ENCODE measurements around the gene PACS1.

PACS1 gene

DNA sequence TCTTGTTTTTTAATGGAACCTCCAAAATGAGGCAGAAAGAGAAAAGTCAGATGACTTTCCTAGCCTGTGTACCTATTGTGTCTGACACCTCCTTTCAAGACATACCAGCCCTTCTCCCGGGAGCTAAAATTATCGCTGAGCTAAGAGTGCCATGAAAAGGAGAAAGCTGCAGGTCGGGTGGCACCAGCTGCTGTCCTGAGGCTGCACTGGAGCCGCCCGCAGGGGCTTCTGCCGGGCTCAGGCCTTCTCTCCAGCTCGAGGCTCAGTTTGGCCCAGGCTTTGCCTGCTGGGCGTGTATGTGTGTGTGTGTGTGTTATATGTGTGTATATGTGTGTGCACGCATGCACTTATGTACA lies 170.7 kb downstream of the PACS1 start:
- TF ChIP-seq CTCF (conservative IDR thresholded peaks at IDR 0.05; ENCODE audit: low read depth), result no peak
- ChIA-PET CTCF (no interaction called here), POLR2A (ENCODE audit: low non-redundant PET) (no interaction called here)
- H3K27ac ChIP-seq, result 0 out of 2 replicates have a peak overlapping the region, but pooled peaks have one; percentile 13
- no peak for DNase-seq (ENCODE audit: low spot score)

DNA sequence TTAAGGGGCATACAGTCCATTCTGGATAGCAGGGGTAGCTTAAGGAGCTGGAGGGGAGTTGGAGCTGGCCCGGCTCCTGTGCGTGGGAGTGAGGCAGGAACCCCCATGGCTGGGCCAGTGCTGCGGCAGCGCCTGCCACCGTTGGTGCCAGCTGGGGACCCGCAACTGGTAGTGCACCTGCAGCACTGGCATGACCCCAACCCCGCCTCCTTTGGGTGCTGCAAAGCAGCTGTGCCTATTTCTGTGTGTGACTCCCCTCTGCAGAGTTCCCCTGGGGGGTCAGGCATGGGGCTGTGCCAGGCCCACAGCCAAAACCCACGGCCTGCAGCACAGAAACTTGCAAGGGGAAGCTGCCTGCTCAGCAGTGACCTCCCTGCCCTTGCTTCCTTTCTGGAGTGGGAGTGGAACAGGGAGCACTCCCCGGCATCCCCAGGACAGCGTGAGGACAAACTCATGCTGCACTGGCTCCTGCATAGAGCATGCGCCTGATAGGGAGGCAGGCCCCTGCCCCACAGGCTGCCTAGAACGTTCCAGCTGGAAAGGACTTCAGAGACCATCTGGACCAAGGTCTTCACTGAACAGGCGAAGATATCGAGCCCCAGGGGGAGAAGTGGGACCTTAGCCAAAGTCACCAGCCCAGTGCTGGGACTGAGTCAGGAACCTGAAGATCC lies 172.2 kb downstream of the PACS1 start:
- POLR2A ChIA-PET (ENCODE audit: low non-redundant PET), result no interaction called here
- TF ChIP-seq CTCF (conservative IDR thresholded peaks at IDR 0.05; ENCODE audit: low read depth), result no peak
- CTCF ChIA-PET, result interaction anchor here (0.5 to 0.8 kb wide), 2 partner anchors 16 to 224 kb away, joined by 3 to 4 read pairs; no protein-coding TSS in a partner anchor
- DNase-seq (ENCODE audit: low spot score), result no peak
- peak overlapping the region; percentile 8; the same call in 1 of the 2 replicates for H3K27ac ChIP-seq

- 0 out of 2 replicates have a peak overlapping the region, but pooled peaks have one; percentile 5 for H3K27ac ChIP-seq
- no peak for DNase-seq (ENCODE audit: low spot score)
- ChIA-PET POLR2A (ENCODE audit: low non-redundant PET) (no interaction called here), CTCF (interaction anchor here (1.0 kb wide), 1 partner anchor 22 kb away, joined by 7 read pairs; no protein-coding TSS in a partner anchor)
- no peak for TF ChIP-seq CTCF (conservative IDR thresholded peaks at IDR 0.05; ENCODE audit: low read depth)
Observed at GRCh38 chr11:66243782-66244535, 173.9 kb downstream of the PACS1 start.

DNA sequence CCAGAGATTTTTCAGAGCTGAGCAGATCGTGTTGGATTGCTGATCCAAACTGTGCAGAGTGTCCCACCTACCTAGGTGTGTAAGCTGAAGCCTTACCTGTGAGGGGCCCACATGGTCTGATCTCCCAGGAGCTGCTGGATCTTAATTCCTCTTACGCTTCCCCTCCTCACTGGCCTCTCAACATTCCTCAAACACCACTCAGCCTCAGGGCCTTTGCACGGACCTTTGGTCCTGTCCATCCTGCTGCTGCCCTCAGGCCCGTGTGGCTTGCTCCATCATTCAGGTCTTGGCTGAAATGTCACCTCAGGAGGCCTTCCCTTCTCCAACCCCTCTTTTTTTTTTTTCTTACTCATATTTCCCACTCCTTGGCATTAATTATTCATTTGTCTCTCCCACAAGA lies 177.2 kb downstream of the PACS1 start:
- DNase-seq (ENCODE audit: low spot score), result no peak
- ChIA-PET POLR2A (ENCODE audit: low non-redundant PET) (no interaction called here), CTCF (interaction anchor here (0.6 kb wide), 1 partner anchor 931 kb away, joined by 3 read pairs; no protein-coding TSS in a partner anchor)
- no peak overlapping the region for H3K27ac ChIP-seq
- no peak for TF ChIP-seq CTCF (conservative IDR thresholded peaks at IDR 0.05; ENCODE audit: low read depth)

GRCh38 chr11:66247801-66248200 lies 177.7 kb downstream of the PACS1 start:
- CTCF ChIA-PET, result no interaction called here
- DNase-seq (ENCODE audit: low spot score), result no peak
- H3K27ac ChIP-seq, result no peak overlapping the region
- no peak for TF ChIP-seq CTCF (conservative IDR thresholded peaks at IDR 0.05; ENCODE audit: low read depth)
- POLR2A ChIA-PET (ENCODE audit: low non-redundant PET), result no interaction called here

DNA sequence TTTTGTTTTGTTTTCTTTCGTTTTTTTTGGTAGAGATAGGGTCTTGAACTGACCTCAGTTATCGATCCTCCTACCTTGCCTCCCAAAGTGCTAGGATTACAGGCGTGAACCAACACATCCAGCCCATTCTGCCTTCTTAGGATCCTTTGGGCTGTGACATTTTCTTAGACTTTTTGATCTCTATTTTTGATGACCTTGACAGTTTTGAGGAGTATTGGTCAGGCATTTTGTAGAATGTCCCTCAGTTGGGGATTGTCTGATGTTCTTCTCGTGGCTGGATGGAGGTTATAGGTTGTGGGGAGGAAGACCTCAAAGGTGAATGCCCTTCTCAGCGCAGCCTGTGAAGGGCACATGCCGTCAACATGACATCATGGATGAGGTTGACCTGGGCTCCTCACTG lies 178.8 kb downstream of the PACS1 start:
- DNase-seq (ENCODE audit: low spot score), result no peak
- no peak for TF ChIP-seq CTCF (conservative IDR thresholded peaks at IDR 0.05; ENCODE audit: low read depth)
- POLR2A ChIA-PET (ENCODE audit: low non-redundant PET), result interaction anchor here (0.6 kb wide), 1 partner anchor 40 kb away, joined by 3 read pairs; the partner anchor contains the start of gene YIF1A
- no peak overlapping the region for H3K27ac ChIP-seq
- CTCF ChIA-PET, result no interaction called here
